Smooth muscle cell of the coronary artery (primary cell): ENCODE data around the gene TSPYL2. TPM values are rescaled to one million over a fixed set of nuclear protein-coding genes. Genes with fewer than 3 reads are reported as not detected.

Source experiments
- total RNA-seq: library from RNA; depleted of rRNA; stranded (reverse); fragments of >200 nt; gene quantifications from 2 replicates; pipeline ENCODE4 v1.2.3, GENCODE V29; 2014; ENCODE audit warnings: low replicate concordance

TSPYL2 gene
- 15.8 and 26.1 TPM in 2 replicates for total RNA-seq

GRCh38 chrX:53081925-53082772 lies at the start of gene TSPYL2:
TSS of gene TSPYL2 (plus strand) at chrX:53082367. CDS start at chrX:53082499, 132 bp downstream.

GRCh38 chrX:53048169-53049126 lies 33.7 kb upstream of the TSPYL2 start, which contains the start of gene GPR173:
TSS of gene GPR173 (plus strand) at chrX:53048789. CDS start at chrX:53076622, 27,833 bp downstream.

GRCh38 chrX:53093748-53094581 lies 11.8 kb downstream of the TSPYL2 start, which contains the start of gene KANTR:
TSS of gene KANTR (plus strand) at chrX:53094142. CDS start at chrX:53124273, 30,131 bp downstream.

Other genes starting within 250 kb of the TSPYL2 start
- not detected in 2 replicates for gene XAGE3, start 214.3 kb upstream of the TSPYL2 start, total RNA-seq
- 8.3 and 10.1 TPM in 2 replicates for gene FAM156B, start 185.0 kb upstream of the TSPYL2 start, total RNA-seq
- 14.4 and 25.2 TPM in 2 replicates for gene FAM156A, start 123.8 kb upstream of the TSPYL2 start, total RNA-seq
- gene GPR173, start 33.6 kb upstream of the TSPYL2 start, total RNA-seq: 1.4 and 4.2 TPM in 2 replicates
- 5.0 and 13.1 TPM in 2 replicates for gene KANTR, start 11.8 kb downstream of the TSPYL2 start, total RNA-seq
- gene KDM5C, start 142.8 kb downstream of the TSPYL2 start, total RNA-seq: 50.3 and 55.2 TPM in 2 replicates
- gene IQSEC2, start 199.2 kb downstream of the TSPYL2 start, total RNA-seq: 2.1 and 4.3 TPM in 2 replicates